ENCODE data around the gene ATP1B3.

ATP1B3 gene

DNA sequence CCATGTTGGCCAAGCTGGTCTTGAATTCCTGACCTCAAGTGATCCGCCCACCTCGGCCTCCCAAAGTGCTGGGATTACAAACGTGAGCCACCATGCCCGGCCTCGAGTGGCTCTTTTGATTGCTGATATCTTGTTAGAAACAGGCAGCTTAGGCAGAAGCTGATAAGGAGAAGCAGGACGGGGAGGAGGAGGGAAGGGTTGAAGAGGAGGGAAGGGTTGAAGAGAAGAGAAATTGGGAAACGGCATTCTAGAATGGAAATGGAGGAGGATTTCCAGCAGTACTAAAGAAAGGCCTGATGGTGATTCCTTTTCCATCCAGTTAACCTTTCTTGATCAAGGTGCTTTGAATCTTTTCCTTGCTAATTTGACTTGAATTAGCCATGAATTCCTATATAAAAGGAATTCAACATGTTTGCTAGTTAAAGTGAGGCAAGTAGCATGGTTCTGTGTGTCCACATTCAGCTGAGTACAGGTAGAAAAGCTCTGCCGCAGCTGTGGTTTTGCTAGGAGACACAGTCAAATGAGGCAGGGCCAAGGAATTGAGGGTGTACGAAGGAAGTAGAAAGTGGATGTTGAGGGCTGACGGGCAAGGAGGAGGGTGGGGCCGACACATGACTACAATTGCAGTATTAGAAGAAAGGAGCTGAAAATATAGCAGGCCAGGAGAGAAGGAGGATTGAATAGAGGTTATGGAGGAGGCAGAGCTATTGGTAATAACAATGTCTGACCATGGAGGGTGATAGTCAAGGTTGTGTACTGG, 27.2 kb upstream of the ATP1B3 start:
- Histone ChIP-seq H3K9me3 (ENCODE audit: insufficient read depth, low read length) (no peaks in the 10 kb centered on the region), H2AFZ (ENCODE audit: low read depth, low read length) (no peak overlapping the region), H3K4me1 (ENCODE audit: low read length) (no peaks in the 10 kb centered on the region), H3K4me3 (ENCODE audit: low read length) (no peak overlapping the region), H3K9ac (ENCODE audit: low read length) (no peak overlapping the region), H4K20me1 (ENCODE audit: insufficient read depth, low read length) (no peaks in the 10 kb centered on the region), H3K79me2 (ENCODE audit: low read length) (no peaks in the 10 kb centered on the region), H3K4me2 (ENCODE audit: low read length) (no peak overlapping the region), H3K27ac (ENCODE audit: low read length) (no peak overlapping the region), H3K27me3 (ENCODE audit: low read depth, low read length) (no peaks in the 10 kb centered on the region), H3K36me3 (replicated peaks; ENCODE audit: low read depth, low read length) (no peaks in the 10 kb centered on the region)
- no peak for TF ChIP-seq EZH2phosphoT487 (IDR thresholded peaks at IDR 0.05; ENCODE audit: low read depth)
- TF ChIP-seq, protein P1, sequence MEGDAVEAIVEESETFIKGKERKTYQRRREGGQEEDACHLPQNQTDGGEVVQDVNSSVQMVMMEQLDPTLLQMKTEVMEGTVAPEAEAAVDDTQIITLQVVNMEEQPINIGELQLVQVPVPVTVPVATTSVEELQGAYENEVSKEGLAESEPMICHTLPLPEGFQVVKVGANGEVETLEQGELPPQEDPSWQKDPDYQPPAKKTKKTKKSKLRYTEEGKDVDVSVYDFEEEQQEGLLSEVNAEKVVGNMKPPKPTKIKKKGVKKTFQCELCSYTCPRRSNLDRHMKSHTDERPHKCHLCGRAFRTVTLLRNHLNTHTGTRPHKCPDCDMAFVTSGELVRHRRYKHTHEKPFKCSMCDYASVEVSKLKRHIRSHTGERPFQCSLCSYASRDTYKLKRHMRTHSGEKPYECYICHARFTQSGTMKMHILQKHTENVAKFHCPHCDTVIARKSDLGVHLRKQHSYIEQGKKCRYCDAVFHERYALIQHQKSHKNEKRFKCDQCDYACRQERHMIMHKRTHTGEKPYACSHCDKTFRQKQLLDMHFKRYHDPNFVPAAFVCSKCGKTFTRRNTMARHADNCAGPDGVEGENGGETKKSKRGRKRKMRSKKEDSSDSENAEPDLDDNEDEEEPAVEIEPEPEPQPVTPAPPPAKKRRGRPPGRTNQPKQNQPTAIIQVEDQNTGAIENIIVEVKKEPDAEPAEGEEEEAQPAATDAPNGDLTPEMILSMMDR (IDR thresholded peaks at IDR 0.05; ENCODE audit: low read depth, low read length) = no peak

DNA sequence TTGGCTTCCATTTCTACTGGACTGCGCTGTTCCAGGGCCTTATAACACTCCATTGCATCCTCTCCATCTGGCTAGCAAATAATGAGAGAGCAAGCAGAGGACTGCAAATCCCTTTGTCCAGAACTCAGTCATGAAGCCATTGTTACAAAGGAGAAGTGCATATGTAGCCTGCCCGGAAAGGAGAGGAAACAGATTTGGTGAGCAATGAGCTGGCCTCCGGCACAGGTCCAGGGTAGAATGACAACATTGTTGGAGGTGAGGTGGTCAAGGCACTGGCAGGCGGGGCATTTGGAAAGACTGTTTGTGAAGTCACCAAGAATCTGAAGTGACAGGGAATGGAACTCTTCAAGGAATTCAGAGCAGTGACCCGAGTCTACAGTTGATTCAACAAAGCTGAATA, 25.0 kb upstream of the ATP1B3 start:
- no peak overlapping the region for H3K9ac ChIP-seq (ENCODE audit: low read length)
- H4K20me1 ChIP-seq (ENCODE audit: insufficient read depth, low read length) = no peaks in the 10 kb centered on the region
- no peaks in the 10 kb centered on the region for H3K9me3 ChIP-seq (ENCODE audit: insufficient read depth, low read length)
- H3K27me3 ChIP-seq (ENCODE audit: low read depth, low read length) = no peaks in the 10 kb centered on the region
- H3K27ac ChIP-seq (ENCODE audit: low read length) = no peak overlapping the region
- H3K4me2 ChIP-seq (ENCODE audit: low read length) = no peak overlapping the region
- H3K4me1 ChIP-seq (ENCODE audit: low read length) = no peaks in the 10 kb centered on the region
- no peak overlapping the region for H2AFZ ChIP-seq (ENCODE audit: low read depth, low read length)
- TF ChIP-seq, protein P1 (IDR thresholded peaks at IDR 0.05; ENCODE audit: low read depth, low read length) = no peak
- TF ChIP-seq EZH2phosphoT487 (IDR thresholded peaks at IDR 0.05; ENCODE audit: low read depth) = no peak
- H3K79me2 ChIP-seq (ENCODE audit: low read length) = no peaks in the 10 kb centered on the region
- H3K4me3 ChIP-seq (ENCODE audit: low read length) = no peak overlapping the region
- no peaks in the 10 kb centered on the region for H3K36me3 ChIP-seq (replicated peaks; ENCODE audit: low read depth, low read length)

DNA sequence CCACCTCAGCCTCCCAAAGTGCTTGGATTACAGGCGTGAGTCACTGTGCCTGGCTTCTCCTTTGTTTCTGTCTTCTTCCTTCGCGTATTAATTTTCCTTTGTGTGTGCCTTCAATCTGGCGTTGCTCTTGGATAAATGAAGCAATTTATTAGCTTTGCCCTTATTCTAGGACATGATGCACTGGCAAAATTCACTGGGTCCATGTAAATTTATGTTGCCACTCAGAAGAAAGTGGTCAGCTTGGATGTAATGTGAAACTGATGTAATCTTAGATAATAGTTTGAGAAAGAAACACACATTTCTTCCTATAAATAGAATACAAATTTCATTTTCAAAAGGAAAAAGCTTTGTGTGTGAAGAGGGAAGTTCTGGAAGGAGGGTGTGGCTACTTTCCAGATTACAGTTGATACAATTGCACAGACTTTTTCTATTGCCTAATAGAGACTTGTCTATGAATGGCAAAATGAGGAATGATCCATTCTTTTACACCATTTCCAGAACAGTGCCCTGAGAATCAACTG, 23.3 kb upstream of the ATP1B3 start:
- Histone ChIP-seq H3K9ac (ENCODE audit: low read length) (no peak overlapping the region), H3K4me2 (ENCODE audit: low read length) (no peak overlapping the region), H3K79me2 (ENCODE audit: low read length) (no peaks in the 10 kb centered on the region), H4K20me1 (ENCODE audit: insufficient read depth, low read length) (no peaks in the 10 kb centered on the region), H3K9me3 (ENCODE audit: insufficient read depth, low read length) (no peaks in the 10 kb centered on the region), H3K4me1 (ENCODE audit: low read length) (no peaks in the 10 kb centered on the region), H2AFZ (ENCODE audit: low read depth, low read length) (no peak overlapping the region), H3K27ac (ENCODE audit: low read length) (no peak overlapping the region), H3K36me3 (replicated peaks; ENCODE audit: low read depth, low read length) (no peaks in the 10 kb centered on the region), H3K27me3 (ENCODE audit: low read depth, low read length) (no peaks in the 10 kb centered on the region), H3K4me3 (ENCODE audit: low read length) (no peak overlapping the region)
- no peak for TF ChIP-seq EZH2phosphoT487 (IDR thresholded peaks at IDR 0.05; ENCODE audit: low read depth)
- TF ChIP-seq, protein P1 (IDR thresholded peaks at IDR 0.05; ENCODE audit: low read depth, low read length) = no peak

DNA sequence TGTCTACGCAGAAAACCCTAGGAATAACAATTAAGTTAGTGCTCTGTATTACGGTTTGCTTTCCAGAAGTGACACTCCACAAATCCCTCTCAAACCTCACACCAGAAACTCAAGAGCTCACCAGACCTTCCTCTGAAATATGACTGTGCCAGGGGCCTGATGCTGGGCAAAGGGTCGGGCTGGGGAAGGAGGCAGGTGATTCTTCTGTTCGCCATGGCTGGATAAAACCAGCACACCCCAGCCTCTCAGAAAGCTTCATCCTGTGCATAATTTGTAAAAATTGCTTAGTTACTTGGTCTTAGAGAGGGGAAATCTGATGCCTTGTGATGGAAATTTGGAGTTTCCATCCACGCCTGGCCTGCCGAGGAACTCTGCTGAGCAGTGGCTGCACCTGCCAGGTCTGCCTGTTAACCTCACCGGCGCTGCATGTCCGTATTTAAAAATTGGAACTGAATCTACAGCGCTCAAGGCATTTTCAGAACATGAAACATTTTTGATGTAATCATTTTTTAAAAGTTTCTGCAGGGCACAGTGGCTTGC, 22.7 kb upstream of the ATP1B3 start:
- Histone ChIP-seq H3K9me3 (ENCODE audit: insufficient read depth, low read length) (no peaks in the 10 kb centered on the region), H3K4me2 (ENCODE audit: low read length) (peak overlapping the region; percentile 29; the same call in 1 of the 2 replicates), H2AFZ (ENCODE audit: low read depth, low read length) (0 out of 2 replicates have a peak overlapping the region, but pooled peaks have one; percentile 44), H3K27me3 (ENCODE audit: low read depth, low read length) (no peaks in the 10 kb centered on the region), H4K20me1 (ENCODE audit: insufficient read depth, low read length) (no peaks in the 10 kb centered on the region), H3K4me3 (ENCODE audit: low read length) (no peak overlapping the region), H3K9ac (ENCODE audit: low read length) (no peak overlapping the region), H3K4me1 (ENCODE audit: low read length) (no peaks in the 10 kb centered on the region), H3K79me2 (ENCODE audit: low read length) (no peaks in the 10 kb centered on the region), H3K36me3 (replicated peaks; ENCODE audit: low read depth, low read length) (no peaks in the 10 kb centered on the region), H3K27ac (ENCODE audit: low read length) (no peak overlapping the region)
- TF ChIP-seq, protein P1 (IDR thresholded peaks at IDR 0.05; ENCODE audit: low read depth, low read length) = no peak

Measured in OCI-LY3 (cell line).